Measurements from ENCODE around the gene BCL3. TPM values are rescaled to one million over a fixed set of nuclear protein-coding genes. Genes with fewer than 3 reads are reported as not detected.
A peak's percentile ranks its signal among the peaks of the same experiment; 100 is the strongest.

The BCL3 gene
- polyA plus RNA-seq, 1 of the 3 experiments (the other 2 are of a cell fraction) = 19.2 TPM

DNA sequence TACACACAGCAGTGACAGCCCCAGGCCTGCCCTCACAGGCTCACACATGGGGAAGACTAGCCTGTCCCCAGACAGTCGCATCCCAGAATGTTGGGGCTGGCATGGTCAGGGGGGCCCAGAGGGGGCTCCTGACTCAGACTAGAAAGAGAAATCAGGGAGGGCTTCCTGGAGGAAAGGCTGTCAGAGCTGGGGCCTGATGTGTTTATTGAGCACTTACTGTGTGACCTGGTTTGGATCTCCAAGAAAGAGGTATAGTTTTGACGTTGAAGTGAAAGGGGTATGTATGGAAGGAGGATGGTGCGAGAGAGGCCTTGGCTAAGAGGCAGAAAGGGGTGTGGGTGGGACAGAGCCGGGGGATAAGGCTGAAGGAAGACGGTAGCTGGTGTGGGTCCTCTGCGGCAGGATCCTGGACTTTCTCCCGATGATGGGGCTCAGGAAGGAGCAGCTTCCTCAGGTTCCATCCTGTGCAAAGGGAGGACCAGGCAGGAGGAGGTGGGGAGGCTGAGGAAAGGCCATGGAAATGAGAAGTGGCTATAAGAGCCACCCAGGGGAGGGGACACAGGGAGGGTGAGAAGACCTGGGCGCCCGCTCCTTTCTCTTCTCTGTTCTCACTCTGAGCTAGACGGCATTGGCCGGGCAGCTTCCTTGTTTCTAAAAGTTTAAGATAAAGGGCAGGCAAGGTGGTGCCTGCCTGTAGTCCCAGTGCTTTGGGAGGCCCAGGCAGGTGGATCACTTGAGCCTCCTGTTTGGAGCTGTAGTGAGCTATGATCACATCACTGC, 16.1 kb upstream of the BCL3 start:
- Histone ChIP-seq H3K9me2 (no peaks in the 10 kb centered on the region), H3K27me3 (ENCODE audit: insufficient read depth) (no peaks in the 10 kb centered on the region), H3K4me1 (ENCODE audit: control insufficient read depth in 1 of 2, insufficient read depth in 2 of 2, low read depth in 1 of 2, low read length in 1 of 2) (no peaks in the 10 kb centered on the region), H4K20me1 (ENCODE audit: insufficient read depth) (no peaks in the 10 kb centered on the region), H3K27ac (ENCODE audit: low read depth in 2 of 2, low read length in 1 of 2) (no peak overlapping the region), H3K4me2 (no peak overlapping the region), H3K79me2 (ENCODE audit: insufficient read depth) (no peaks in the 10 kb centered on the region), H3K36me3 (replicated peaks in 1 of 2; ENCODE audit: control insufficient read depth in 1 of 2, insufficient read depth in 2 of 2, low read length in 1 of 2) (no peaks in the 10 kb centered on the region), H3F3A (replicated peaks; ENCODE audit: insufficient read depth) (peaks cover 14% of the 10 kb centered on the region), H2AFZ (ENCODE audit: low read depth) (no peak overlapping the region), H3K9ac (no peak overlapping the region), H3K9me3 (no peaks in the 10 kb centered on the region), H3K4me3 (ENCODE audit: low read depth in 2 of 2, low read length in 1 of 2) (no peak overlapping the region)
- TF ChIP-seq GABPA (IDR thresholded peaks at IDR 0.05; ENCODE audit: low read depth) (no peak), GATA2 (CRISPR knock-in tag; IDR thresholded peaks at IDR 0.05) (no peak), SMC3 (IDR thresholded peaks at IDR 0.05; ENCODE audit: low read depth, low read length) (no peak), TEAD4 (IDR thresholded peaks at IDR 0.05; ENCODE audit: borderline replicate concordance, insufficient read depth) (no peak), NFIC (IDR thresholded peaks at IDR 0.05; ENCODE audit: borderline replicate concordance) (no peak), SIN3A (IDR thresholded peaks at IDR 0.05; ENCODE audit: borderline replicate concordance, low read depth, low read length) (no peak), MEF2A (IDR thresholded peaks at IDR 0.05; ENCODE audit: borderline replicate concordance, low read depth) (no peak), RXRA (IDR thresholded peaks at IDR 0.05; ENCODE audit: borderline replicate concordance, low read depth) (no peak), ELF1 (IDR thresholded peaks at IDR 0.05) (no peak), CTCF (IDR thresholded peaks at IDR 0.05) (no peak)
- TF ChIP-seq, protein P1, sequence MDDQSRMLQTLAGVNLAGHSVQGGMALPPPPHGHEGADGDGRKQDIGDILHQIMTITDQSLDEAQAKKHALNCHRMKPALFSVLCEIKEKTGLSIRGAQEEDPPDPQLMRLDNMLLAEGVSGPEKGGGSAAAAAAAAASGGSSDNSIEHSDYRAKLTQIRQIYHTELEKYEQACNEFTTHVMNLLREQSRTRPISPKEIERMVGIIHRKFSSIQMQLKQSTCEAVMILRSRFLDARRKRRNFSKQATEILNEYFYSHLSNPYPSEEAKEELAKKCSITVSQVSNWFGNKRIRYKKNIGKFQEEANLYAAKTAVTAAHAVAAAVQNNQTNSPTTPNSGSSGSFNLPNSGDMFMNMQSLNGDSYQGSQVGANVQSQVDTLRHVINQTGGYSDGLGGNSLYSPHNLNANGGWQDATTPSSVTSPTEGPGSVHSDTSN (IDR thresholded peaks at IDR 0.05) = no peak
- POLR2A ChIA-PET = no interaction called here
- no peak for DNase-seq
- 61% methylated on average over 10 of the region's 11 CpGs for WGBS (ENCODE audit: low lambda C conversion rate)
- CTCF ChIA-PET = interaction anchor here (1.1 to 21.3 kb wide), 6 partner anchors 9 to 52 kb away, joined by 3 to 598 read pairs (median 6); partner anchors contain the start of gene CBLC

GRCh38 chr19:44734357-44734756, 14.2 kb upstream of the BCL3 start:
- H3K9ac ChIP-seq = no peak overlapping the region
- no peak for TF ChIP-seq RFX5 (IDR thresholded peaks at IDR 0.05; ENCODE audit: low read length)
- no peak for TF ChIP-seq POLR2AphosphoS5 (IDR thresholded peaks at IDR 0.05; ENCODE audit: low read depth, low read length)
- TF ChIP-seq FOXJ3 (CRISPR knock-in tag; IDR thresholded peaks at IDR 0.05) = no peak
- TF ChIP-seq RAD21 (IDR thresholded peaks at IDR 0.05; ENCODE audit: low read length) = no peak
- no peak for TF ChIP-seq USF1 (IDR thresholded peaks at IDR 0.05; ENCODE audit: borderline replicate concordance, low read depth)
- TF ChIP-seq MEF2A (IDR thresholded peaks at IDR 0.05; ENCODE audit: borderline replicate concordance, low read depth) = no peak
- no peak for TF ChIP-seq TCF12 (IDR thresholded peaks at IDR 0.05)
- no peak for TF ChIP-seq CTCF (IDR thresholded peaks at IDR 0.05)
- no peak for TF ChIP-seq CHD2 (IDR thresholded peaks at IDR 0.05; ENCODE audit: low read length, partially characterized antibody)
- TF ChIP-seq ELF1 (IDR thresholded peaks at IDR 0.05) = no peak
- no peak for TF ChIP-seq SIN3A (IDR thresholded peaks at IDR 0.05; ENCODE audit: borderline replicate concordance, low read depth, low read length)
- no peak for TF ChIP-seq NFIC (IDR thresholded peaks at IDR 0.05; ENCODE audit: borderline replicate concordance)
- TF ChIP-seq NRF1 (IDR thresholded peaks at IDR 0.05; ENCODE audit: low read depth, low read length) = no peak
- no peak for TF ChIP-seq EP300 (IDR thresholded peaks at IDR 0.05; ENCODE audit: borderline replicate concordance in 1 of 2, low read depth in 1 of 2, low read length in 1 of 2)
- TF ChIP-seq EZH2phosphoT487 (IDR thresholded peaks at IDR 0.05; ENCODE audit: borderline replicate concordance, low read depth) = no peak
- no peaks in the 10 kb centered on the region for H3K9me3 ChIP-seq
- no peaks in the 10 kb centered on the region; a peak in 1 of 4 replicates for H3K4me1 ChIP-seq (ENCODE audit: control insufficient read depth in 1 of 2, insufficient read depth in 2 of 2, low read depth in 1 of 2, low read length in 1 of 2)
- H3K27me3 ChIP-seq (ENCODE audit: insufficient read depth) = no peaks in the 10 kb centered on the region
- H4K20me1 ChIP-seq (ENCODE audit: insufficient read depth) = no peaks in the 10 kb centered on the region
- H3K4me3 ChIP-seq (ENCODE audit: low read depth in 2 of 2, low read length in 1 of 2) = no peak overlapping the region
- peaks cover 14% of the 10 kb centered on the region for H3F3A ChIP-seq (replicated peaks; ENCODE audit: insufficient read depth)
- no peak overlapping the region for H2AFZ ChIP-seq (ENCODE audit: low read depth)
- no peaks in the 10 kb centered on the region for H3K79me2 ChIP-seq (ENCODE audit: insufficient read depth)
- ChIA-PET POLR2A (no interaction called here), CTCF (interaction anchor here (3.3 to 21.3 kb wide), 2 partner anchors 11 to 36 kb away, joined by 28 to 598 read pairs; partner anchors contain the start of gene CBLC)
- WGBS (ENCODE audit: low lambda C conversion rate) = 48% methylated on average over 1 of the region's 1 CpG
- H3K27ac ChIP-seq (ENCODE audit: low read depth in 2 of 2, low read length in 1 of 2) = 0 out of 4 replicates have a peak overlapping the region, but pooled peaks of 1 of the 2 experiments have one; percentile 7
- DNase-seq = no peak
- H3K36me3 ChIP-seq (replicated peaks in 1 of 2; ENCODE audit: control insufficient read depth in 1 of 2, insufficient read depth in 2 of 2, low read length in 1 of 2) = no peaks in the 10 kb centered on the region
- no peak overlapping the region for H3K4me2 ChIP-seq
- H3K9me2 ChIP-seq = no peaks in the 10 kb centered on the region

Measured in SK-N-SH (cell line).